Mucosa of stomach (tissue), 1 donor: ENCODE results near the gene ATRNL1.
"Not testable (repeated sequence)": the region's sequence is repeated elsewhere in the genome, so short reads cannot be mapped to it uniquely, and the experiment has no call there.

ENCODE experiments used
- H3K27me3 ChIP-seq: one replicate; pipeline ENCODE4 v1.7.0; 2013; ENCODE audit warnings: mild to moderate bottlenecking, low read length; ENCODE audit not compliant: control insufficient read depth, insufficient read depth
- H3K36me3 ChIP-seq: one replicate; pipeline ENCODE4 v1.7.0; 2013; ENCODE audit warnings: low read length; ENCODE audit not compliant: control insufficient read depth, insufficient read depth
- H3K4me1 ChIP-seq: one replicate; pipeline ENCODE4 v1.7.0; 2013; ENCODE audit warnings: mild to moderate bottlenecking, low read length; ENCODE audit not compliant: control insufficient read depth, insufficient read depth
- H3K4me3 ChIP-seq: one replicate; pipeline ENCODE4 v1.7.0; 2013; ENCODE audit warnings: low read length
- H3K9ac ChIP-seq: one replicate; pipeline ENCODE4 v1.7.0; 2013; ENCODE audit warnings: mild to moderate bottlenecking, low read length, moderate library complexity
- H3K9me3 ChIP-seq: one replicate; pipeline ENCODE4 v1.7.0; 2013; ENCODE audit warnings: mild to moderate bottlenecking, low read length, moderate library complexity; ENCODE audit not compliant: control insufficient read depth
- donor health status: Pancreatic carcinoma.

The ATRNL1 gene

GRCh38 chr10:115093776-115094408, 727 bp downstream of the ATRNL1 start:
- no peaks in the 10 kb centered on the region for H3K36me3 ChIP-seq
- no peaks in the 10 kb centered on the region for H3K9me3 ChIP-seq
- H3K27me3 ChIP-seq: peaks cover 36% of the 10 kb centered on the region
- no peak overlapping the region for H3K9ac ChIP-seq
- H3K4me1 ChIP-seq: no peaks in the 10 kb centered on the region
- no peak overlapping the region for H3K4me3 ChIP-seq

DNA sequence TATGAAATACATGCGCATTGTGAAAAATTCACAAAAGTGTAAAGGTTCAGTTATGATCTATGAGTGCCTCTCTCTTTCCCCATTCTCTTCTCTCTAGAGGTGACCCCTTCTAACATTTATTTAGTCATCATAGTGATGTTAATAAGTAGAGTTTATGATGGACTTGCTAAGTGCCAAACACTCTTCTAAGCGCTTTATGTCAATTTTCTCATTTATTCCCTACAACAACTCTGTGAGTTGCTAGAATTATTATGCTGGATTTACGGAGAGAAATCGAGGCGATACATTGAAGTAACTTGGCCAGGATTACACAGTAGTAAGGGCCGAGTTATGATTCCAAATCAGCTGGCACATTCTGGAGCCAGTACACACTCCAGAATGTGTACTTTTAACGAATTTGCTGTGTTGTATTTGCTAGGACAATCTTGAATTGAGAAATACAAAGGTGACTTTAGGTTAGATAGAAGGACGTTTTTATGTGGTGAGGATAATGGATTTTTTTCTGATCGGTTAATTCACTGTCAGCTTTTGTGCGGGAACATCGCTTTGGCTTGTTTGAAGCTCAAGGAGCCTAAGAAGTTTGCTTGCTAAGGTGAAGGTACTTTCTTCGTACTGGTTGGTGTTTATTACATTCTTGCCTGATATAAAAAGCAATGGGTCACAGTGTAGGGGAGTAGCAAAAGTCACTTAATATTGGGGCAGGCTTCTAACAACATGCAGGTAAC, 1.4 kb downstream of the ATRNL1 start:
- Histone ChIP-seq H3K9me3 (no peaks in the 10 kb centered on the region), H3K4me3 (no peak overlapping the region), H3K27me3 (peaks cover 36% of the 10 kb centered on the region), H3K9ac (no peak overlapping the region), H3K36me3 (no peaks in the 10 kb centered on the region), H3K4me1 (no peaks in the 10 kb centered on the region)

DNA sequence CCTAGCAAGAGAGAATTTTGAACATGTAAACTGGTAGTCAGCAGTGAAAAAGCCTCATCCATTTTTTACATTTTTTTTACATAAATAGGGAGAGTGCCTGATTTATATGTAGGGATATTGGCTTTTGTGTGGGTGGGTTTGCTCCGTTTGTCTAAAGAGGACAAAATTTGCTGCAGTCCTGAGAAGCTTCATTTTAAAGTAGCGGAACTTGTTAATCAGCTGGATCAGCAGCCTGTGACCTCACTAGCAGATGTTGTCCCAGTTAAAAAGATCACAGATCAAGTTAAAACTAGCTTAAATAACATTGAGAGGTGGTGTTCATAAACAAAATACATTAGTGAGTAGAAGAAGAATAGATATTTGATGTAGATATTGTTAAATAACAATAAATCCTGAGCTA, 2.6 kb downstream of the ATRNL1 start:
- peaks cover 36% of the 10 kb centered on the region for H3K27me3 ChIP-seq
- H3K4me1 ChIP-seq: no peaks in the 10 kb centered on the region
- no peak overlapping the region for H3K4me3 ChIP-seq
- H3K36me3 ChIP-seq: no peaks in the 10 kb centered on the region
- H3K9me3 ChIP-seq: no peaks in the 10 kb centered on the region
- no peak overlapping the region for H3K9ac ChIP-seq

DNA sequence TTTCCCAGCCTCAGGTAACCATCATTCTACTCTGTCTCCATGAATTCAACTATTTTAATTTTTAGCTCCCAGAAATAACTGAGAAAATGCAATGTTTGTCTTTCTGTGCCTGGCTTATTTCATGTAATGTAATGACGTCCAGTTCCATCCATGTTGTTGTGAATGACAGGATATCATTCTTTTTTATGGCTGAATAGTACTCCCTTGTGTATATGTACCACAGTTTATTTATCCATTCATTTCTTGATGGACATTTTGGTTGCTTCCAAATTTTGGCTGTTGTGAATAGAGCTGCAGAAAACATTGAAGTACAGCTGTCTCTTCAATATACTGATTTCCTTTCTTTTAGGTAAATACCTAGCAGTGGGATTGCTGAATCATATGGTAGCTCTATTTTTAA, 10.5 kb downstream of the ATRNL1 start:
- H3K36me3 ChIP-seq: no peaks in the 10 kb centered on the region
- H3K9ac ChIP-seq: no peak overlapping the region
- no peak overlapping the region for H3K4me3 ChIP-seq
- H3K9me3 ChIP-seq: no peaks in the 10 kb centered on the region
- H3K27me3 ChIP-seq: no peaks in the 10 kb centered on the region
- H3K4me1 ChIP-seq: no peaks in the 10 kb centered on the region

GRCh38 chr10:115105411-115105810, 12.2 kb downstream of the ATRNL1 start:
- not testable (repeated sequence) for H3K9me3 ChIP-seq, H3K27me3 ChIP-seq, H3K9ac ChIP-seq, H3K36me3 ChIP-seq, H3K4me1 ChIP-seq, H3K4me3 ChIP-seq

DNA sequence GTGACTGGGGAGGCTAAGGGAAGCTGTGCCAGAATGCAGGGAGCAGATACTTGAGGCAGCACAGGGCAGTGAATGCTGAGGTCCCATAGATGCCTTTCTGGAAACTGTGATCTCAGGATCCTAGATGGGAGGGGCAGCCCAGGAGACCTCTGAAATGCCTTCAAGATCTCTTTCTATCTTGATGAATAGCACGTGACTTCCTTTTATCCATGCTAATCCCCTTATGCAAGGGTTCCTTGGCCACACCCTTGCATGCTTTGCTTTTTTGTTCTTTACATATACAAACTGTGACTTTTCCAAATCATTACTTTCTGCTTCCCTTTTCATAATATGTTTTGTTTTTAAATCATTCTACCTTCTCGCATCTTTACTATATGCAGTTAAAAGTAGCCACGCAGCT, 14.7 kb downstream of the ATRNL1 start:
- H3K27me3 ChIP-seq: no peaks in the 10 kb centered on the region
- no peak overlapping the region for H3K4me3 ChIP-seq
- no peak overlapping the region for H3K9ac ChIP-seq
- no peaks in the 10 kb centered on the region for H3K9me3 ChIP-seq
- H3K36me3 ChIP-seq: no peaks in the 10 kb centered on the region
- no peaks in the 10 kb centered on the region for H3K4me1 ChIP-seq

DNA sequence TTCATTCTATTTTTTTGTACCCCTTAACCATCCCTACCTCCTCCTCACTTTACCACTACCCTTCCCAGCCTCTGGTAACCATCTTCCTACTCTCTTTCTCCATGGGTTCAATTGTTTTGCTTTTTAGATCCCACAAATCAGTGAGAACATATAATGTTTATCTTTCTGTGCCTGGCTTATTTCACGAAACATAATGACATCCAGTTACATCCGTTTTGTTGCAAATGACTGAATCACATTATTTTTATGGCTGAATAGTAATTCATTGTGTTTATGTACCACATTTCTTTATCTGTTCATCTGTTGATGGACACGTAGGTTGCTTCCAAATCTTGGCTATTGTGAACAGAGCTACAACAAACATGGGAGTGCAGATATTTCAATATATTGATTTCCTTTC, 24.1 kb downstream of the ATRNL1 start:
- no peaks in the 10 kb centered on the region for H3K27me3 ChIP-seq
- H3K9ac ChIP-seq: no peak overlapping the region
- no peak overlapping the region for H3K4me3 ChIP-seq
- no peaks in the 10 kb centered on the region for H3K36me3 ChIP-seq
- H3K9me3 ChIP-seq: no peaks in the 10 kb centered on the region
- no peaks in the 10 kb centered on the region for H3K4me1 ChIP-seq

DNA sequence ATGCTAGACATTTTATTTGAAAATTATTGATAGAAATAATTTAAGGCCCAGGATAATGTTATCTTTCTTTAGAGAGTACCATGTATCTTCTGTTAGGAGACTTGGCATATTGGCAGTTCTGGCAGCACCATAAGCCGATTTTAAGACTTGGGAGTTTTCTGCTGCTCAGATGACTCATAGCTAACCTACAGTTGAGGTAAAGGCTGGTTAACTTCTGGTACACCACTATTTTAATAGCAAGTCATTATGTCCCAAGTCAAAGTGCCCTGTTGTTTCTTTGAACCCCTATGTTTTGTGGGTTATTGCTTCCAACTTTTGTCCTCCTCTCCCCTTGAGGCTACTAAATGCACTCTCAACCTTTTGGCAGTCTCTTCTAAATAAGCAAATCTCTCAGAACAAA, 25.2 kb downstream of the ATRNL1 start:
- H3K9me3 ChIP-seq: no peaks in the 10 kb centered on the region
- no peaks in the 10 kb centered on the region for H3K4me1 ChIP-seq
- no peaks in the 10 kb centered on the region for H3K36me3 ChIP-seq
- H3K27me3 ChIP-seq: no peaks in the 10 kb centered on the region
- no peak overlapping the region for H3K4me3 ChIP-seq
- no peak overlapping the region for H3K9ac ChIP-seq

DNA sequence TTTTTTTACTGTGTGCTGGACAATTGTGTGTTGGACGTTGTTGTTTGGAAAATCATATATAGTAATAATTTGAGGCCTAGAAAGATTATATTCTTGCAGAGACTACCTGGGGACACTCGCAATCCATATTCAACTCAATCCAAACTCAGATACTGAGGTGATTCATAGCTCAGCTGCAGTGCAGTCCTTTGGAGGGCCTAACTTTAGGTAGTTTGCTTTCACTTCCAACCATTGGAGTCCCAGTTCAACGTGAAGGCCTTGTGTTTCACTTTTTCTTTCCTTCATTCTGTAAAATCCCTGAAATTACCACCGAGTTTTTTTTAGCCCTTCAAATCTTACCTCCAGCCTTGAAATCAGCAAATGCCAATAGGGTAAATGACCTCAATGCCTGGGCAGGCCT, 32.3 kb downstream of the ATRNL1 start:
- Histone ChIP-seq H3K27me3 (no peaks in the 10 kb centered on the region), H3K36me3 (no peaks in the 10 kb centered on the region), H3K4me3 (no peak overlapping the region), H3K9me3 (no peaks in the 10 kb centered on the region), H3K9ac (no peak overlapping the region), H3K4me1 (no peaks in the 10 kb centered on the region)

DNA sequence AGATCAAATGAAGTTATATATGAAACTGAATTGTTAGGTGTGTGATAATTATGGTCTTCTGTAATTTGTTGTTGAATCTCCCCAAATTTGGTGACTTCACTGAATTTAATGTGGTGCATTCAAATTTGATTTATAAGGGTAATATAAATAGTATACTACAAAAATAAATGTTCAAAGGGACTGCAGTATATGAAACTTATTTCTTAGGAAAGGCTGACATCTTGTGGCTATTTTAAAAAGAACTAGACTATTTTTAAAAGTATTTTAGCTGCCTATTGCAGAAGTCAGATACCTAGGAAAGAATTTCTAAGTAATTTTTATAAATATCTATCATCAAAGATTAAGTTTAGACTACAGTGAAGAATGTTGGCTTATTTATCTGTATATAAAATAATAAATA, 36.6 kb downstream of the ATRNL1 start:
- no peak overlapping the region for H3K9ac ChIP-seq
- H3K4me1 ChIP-seq: no peaks in the 10 kb centered on the region
- H3K36me3 ChIP-seq: no peaks in the 10 kb centered on the region
- no peak overlapping the region for H3K4me3 ChIP-seq
- no peaks in the 10 kb centered on the region for H3K27me3 ChIP-seq
- no peaks in the 10 kb centered on the region for H3K9me3 ChIP-seq

DNA sequence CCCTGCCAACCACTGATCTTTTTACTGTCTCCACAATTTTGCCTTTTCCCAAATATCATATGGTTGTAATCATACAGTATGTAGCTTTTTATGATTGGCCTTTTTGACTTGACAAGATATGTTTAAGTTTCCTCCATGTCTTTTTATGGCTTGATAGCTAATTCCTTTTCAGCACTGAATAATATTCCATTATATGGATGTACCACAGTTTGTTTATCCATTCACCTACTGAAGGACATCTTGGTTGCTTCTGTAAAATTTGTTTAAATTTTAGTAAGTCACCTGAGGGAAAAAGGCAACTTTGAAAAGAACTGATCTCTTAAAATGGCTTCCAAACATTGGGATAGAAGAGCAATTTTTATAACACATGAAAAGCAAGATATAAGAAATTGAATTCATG, 43.5 kb downstream of the ATRNL1 start:
- H3K36me3 ChIP-seq: no peaks in the 10 kb centered on the region
- no peaks in the 10 kb centered on the region for H3K27me3 ChIP-seq
- H3K9me3 ChIP-seq: no peaks in the 10 kb centered on the region
- H3K4me3 ChIP-seq: no peak overlapping the region
- no peak overlapping the region for H3K9ac ChIP-seq
- H3K4me1 ChIP-seq: no peaks in the 10 kb centered on the region

DNA sequence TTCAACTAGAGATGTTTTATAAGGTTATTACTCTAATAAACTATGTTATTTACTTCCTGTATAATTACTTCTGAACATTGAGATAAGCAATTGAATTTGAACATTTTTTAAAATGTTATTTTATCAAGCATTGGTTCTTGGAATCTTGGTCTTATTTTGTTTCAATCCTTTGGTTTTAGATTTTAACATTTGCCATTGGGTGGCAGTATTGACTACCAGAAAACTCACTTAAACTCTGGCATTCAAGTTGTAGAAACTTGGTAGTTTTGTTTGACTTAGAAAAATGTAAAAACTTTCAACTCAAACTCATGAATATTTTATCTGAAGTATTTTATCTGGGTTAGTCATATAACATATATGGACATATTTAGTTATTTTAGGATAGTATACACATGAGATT, 48.1 kb downstream of the ATRNL1 start:
- H3K9me3 ChIP-seq: no peaks in the 10 kb centered on the region

More for the DNA sequence above, 48.1 kb downstream of the ATRNL1 start:
- no peaks in the 10 kb centered on the region for H3K27me3 ChIP-seq
- H3K36me3 ChIP-seq: no peaks in the 10 kb centered on the region
- H3K9ac ChIP-seq: no peak overlapping the region
- no peaks in the 10 kb centered on the region for H3K4me1 ChIP-seq
- H3K4me3 ChIP-seq: no peak overlapping the region
